RWPE1 (cell line): ENCODE measurements around the gene ADCY1.

ENCODE experiments used
- CTCF ChIA-PET: fragments of 350-600 bp; sonication (Branson Sonifier 250); formaldehyde crosslinking; extraction: SDS; loops from one replicate; lab custom pipeline; 2021; lab: Yijun Ruan, JAX
- POLR2A ChIA-PET: fragments of 400-600 bp; formaldehyde crosslinking; extraction: SDS; loops from one replicate; lab custom pipeline; 2020; ENCODE audit warnings: antibody characterized with exemption; ENCODE audit not compliant: low non-redundant PET; lab: Yijun Ruan, JAX
- DNase-seq: peaks from one replicate; pipeline ENCODE4 v3.0.0; 2012; ENCODE audit warnings: low spot score
- H3K27ac ChIP-seq: fragments of 450-650 bp; 2 replicates; pipeline ENCODE4 v1.5.1; 2017
- CTCF ChIP-seq: fragments of 450-650 bp; conservative IDR thresholded peaks from 2 replicates; pipeline ENCODE4 v1.5.1; 2017; ENCODE audit warnings: low read depth, mild to moderate bottlenecking

The ADCY1 gene

GRCh38 chr7:45589915-45590678 lies 15.9 kb downstream of the ADCY1 start:
- CTCF ChIA-PET = interaction anchor here (0.7 kb wide), 1 partner anchor 1990 kb away, joined by 3 read pairs; no protein-coding TSS in a partner anchor
- no peak for TF ChIP-seq CTCF
- POLR2A ChIA-PET = no interaction called here
- H3K27ac ChIP-seq = no peak overlapping the region
- no peak for DNase-seq

GRCh38 chr7:45590679-45591057 lies 16.5 kb downstream of the ADCY1 start:
- ChIA-PET POLR2A (no interaction called here), CTCF (interaction anchor here (0.7 kb wide), 1 partner anchor 1991 kb away, joined by 3 read pairs; no protein-coding TSS in a partner anchor)
- no peak overlapping the region for H3K27ac ChIP-seq
- TF ChIP-seq CTCF = no peak
- no peak for DNase-seq

GRCh38 chr7:45591101-45591906 lies 17.1 kb downstream of the ADCY1 start:
- TF ChIP-seq CTCF = no peak
- no peak overlapping the region for H3K27ac ChIP-seq
- POLR2A ChIA-PET = no interaction called here
- CTCF ChIA-PET = no interaction called here
- DNase-seq = no peak

GRCh38 chr7:45592230-45592991 lies 18.2 kb downstream of the ADCY1 start:
- DNase-seq = no peak
- POLR2A ChIA-PET = no interaction called here
- CTCF ChIA-PET = no interaction called here
- no peak for TF ChIP-seq CTCF
- H3K27ac ChIP-seq = no peak overlapping the region

- no peak overlapping the region for H3K27ac ChIP-seq
- ChIA-PET POLR2A (no interaction called here), CTCF (no interaction called here)
- no peak for TF ChIP-seq CTCF
- DNase-seq = no peak
Observed at GRCh38 chr7:45593121-45593541, 19.0 kb downstream of the ADCY1 start.

GRCh38 chr7:45593877-45594276 lies 19.7 kb downstream of the ADCY1 start:
- CTCF ChIA-PET = no interaction called here
- no peak overlapping the region for H3K27ac ChIP-seq
- no peak for TF ChIP-seq CTCF
- POLR2A ChIA-PET = no interaction called here
- DNase-seq = no peak
